NCI-H2171 treated with DMSO at 0.1 percent for 48 hours (cell line): ENCODE measurements around the gene ELOVL6.
"Not testable (repeated sequence)": the region's sequence is repeated elsewhere in the genome, so short reads cannot be mapped to it uniquely, and the experiment has no call there.

ENCODE experiments used
- DNase-seq: peaks from one replicate; lab custom pipeline; 2025; lab: John Stamatoyannopoulos, UW

The ELOVL6 gene

GRCh38 chr4:110074570-110074969 lies 123.8 kb downstream of the ELOVL6 start:
- DNase-seq, result no peak

GRCh38 chr4:110073053-110073845 lies 125.2 kb downstream of the ELOVL6 start:
- no peak for DNase-seq

GRCh38 chr4:110071466-110071865 lies 126.9 kb downstream of the ELOVL6 start:
- no peak for DNase-seq

- no peak for DNase-seq
Observed at GRCh38 chr4:110068248-110068647, 130.2 kb downstream of the ELOVL6 start.

- no peak for DNase-seq
Observed at GRCh38 chr4:110064934-110065333, 133.5 kb downstream of the ELOVL6 start.

GRCh38 chr4:110064295-110064694 lies 134.1 kb downstream of the ELOVL6 start:
- no peak for DNase-seq

- DNase-seq, result no peak
Observed at GRCh38 chr4:110062166-110062565, 136.2 kb downstream of the ELOVL6 start.

GRCh38 chr4:110061076-110061475 lies 137.3 kb downstream of the ELOVL6 start:
- DNase-seq, result no peak

GRCh38 chr4:110059556-110060191 lies 138.7 kb downstream of the ELOVL6 start:
- DNase-seq, result no peak

- no peak for DNase-seq
Observed at GRCh38 chr4:110058677-110059076, 139.7 kb downstream of the ELOVL6 start.

GRCh38 chr4:110055158-110055768 lies 143.2 kb downstream of the ELOVL6 start:
- DNase-seq, result no peak

GRCh38 chr4:110049951-110050925 lies 148.2 kb downstream of the ELOVL6 start:
- DNase-seq, result no peak

GRCh38 chr4:110046588-110047049 lies 151.8 kb downstream of the ELOVL6 start:
- DNase-seq, result no peak

- DNase-seq, result no peak
Observed at GRCh38 chr4:110042545-110043517, 155.6 kb downstream of the ELOVL6 start.

GRCh38 chr4:110041735-110042134 lies 156.7 kb downstream of the ELOVL6 start:
- no peak for DNase-seq

GRCh38 chr4:110039164-110039563 lies 159.3 kb downstream of the ELOVL6 start:
- DNase-seq, result not testable (repeated sequence)

GRCh38 chr4:110034026-110034393 lies 164.4 kb downstream of the ELOVL6 start:
- DNase-seq, result no peak

- DNase-seq, result no peak
Observed at GRCh38 chr4:110033355-110034025, 164.9 kb downstream of the ELOVL6 start.

- DNase-seq, result no peak
Observed at GRCh38 chr4:110032603-110033002, 165.8 kb downstream of the ELOVL6 start.

- DNase-seq, result no peak
Observed at GRCh38 chr4:110025718-110026117, 172.7 kb downstream of the ELOVL6 start.
